HG03469 (cell line): ENCODE results near the gene LRRC4B.

Experiments
- ATAC-seq: cut with Tn5 transposase; IDR thresholded peaks from one replicate; pipeline ENCODE4 v1.9.1; 2021; ENCODE audit warnings: mild to moderate bottlenecking, moderate library complexity, moderate number of reproducible peaks; ENCODE audit not compliant: unreplicated experiment

The LRRC4B gene

GRCh38 chr19:50467566-50467965 lies 100.7 kb downstream of the LRRC4B start:
- ATAC-seq, result no peak
